ENCODE data around the gene GPBP1.
"Not testable (repeated sequence)": the region's sequence is repeated elsewhere in the genome, so short reads cannot be mapped to it uniquely, and the experiment has no call there.

Gene GPBP1

DNA sequence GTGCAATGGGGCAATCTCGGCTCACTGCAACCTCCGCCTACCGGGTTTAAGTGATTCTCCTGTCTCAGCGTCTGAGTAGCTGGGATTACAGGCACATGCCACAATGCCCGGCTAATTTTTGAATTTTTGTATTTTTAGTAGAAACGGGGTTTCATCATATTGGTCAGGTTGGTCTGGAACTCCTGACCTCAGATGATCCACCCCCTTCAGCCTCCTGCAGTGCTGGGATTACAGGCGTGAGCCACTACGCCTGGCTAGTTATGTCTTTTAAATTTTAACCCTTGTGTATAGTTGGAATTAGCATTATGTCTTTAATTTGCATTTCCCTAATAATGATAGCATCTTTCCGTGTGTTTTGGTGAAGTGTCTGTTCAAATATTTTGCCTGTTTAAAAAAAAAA lies 11.5 kb downstream of the GPBP1 start:
- peaks cover 88% of the 10 kb centered on the region for H4K20me1 ChIP-seq (ENCODE audit: insufficient read depth, low read length)
- peaks cover 63% of the 10 kb centered on the region for H3K4me1 ChIP-seq (ENCODE audit: insufficient read depth, low read length)

DNA sequence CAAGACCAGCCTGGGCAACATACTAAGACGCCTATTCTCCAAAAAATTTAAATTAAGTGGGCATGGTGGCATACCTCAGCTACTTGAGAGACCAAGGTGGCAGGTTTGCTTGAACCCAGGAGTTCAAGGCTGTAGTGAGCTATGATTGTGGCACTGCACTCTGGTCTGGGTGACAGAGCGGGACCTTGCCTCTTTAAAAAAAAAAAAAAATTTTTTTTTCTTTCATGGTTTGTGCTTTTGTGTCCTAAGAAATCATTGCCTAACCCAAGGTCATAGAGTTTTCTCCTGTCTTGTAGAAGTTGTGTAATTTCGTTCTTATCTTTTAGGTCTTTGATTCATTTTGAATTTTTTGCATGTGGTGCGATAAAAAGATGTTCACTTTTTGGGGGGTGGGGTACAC lies 12.3 kb downstream of the GPBP1 start:
- Histone ChIP-seq H3K4me1 (ENCODE audit: insufficient read depth, low read length) (peaks cover 55% of the 10 kb centered on the region), H4K20me1 (ENCODE audit: insufficient read depth, low read length) (peaks cover 86% of the 10 kb centered on the region), H3K27ac (ENCODE audit: low read length) (no peak overlapping the region), H3K4me2 (ENCODE audit: insufficient read depth, low read length) (peak overlapping the region; percentile 31; the same call in 1 of the 2 replicates), H3K9ac (ENCODE audit: low read depth, low read length) (no peak overlapping the region), H2AFZ (ENCODE audit: low read depth, low read length) (no peak overlapping the region), H3K4me3 (ENCODE audit: low read depth in 1 of 2, low read length in 2 of 2) (no peak overlapping the region), H3K9me3 (ENCODE audit: insufficient read depth, low read length, severe bottlenecking) (no peaks in the 10 kb centered on the region), H3K79me2 (ENCODE audit: insufficient read depth, low read length) (peaks cover 100% of the 10 kb centered on the region), H3K27me3 (ENCODE audit: insufficient read depth, low read length, poor library complexity) (no peaks in the 10 kb centered on the region), H3K36me3 (ENCODE audit: insufficient read depth, low read length) (peaks cover 22% of the 10 kb centered on the region)
- DNase-seq (no peak), ATAC-seq (ENCODE audit: insufficient read depth, low read depth) (no peak)
- TF ChIP-seq, protein P1, sequence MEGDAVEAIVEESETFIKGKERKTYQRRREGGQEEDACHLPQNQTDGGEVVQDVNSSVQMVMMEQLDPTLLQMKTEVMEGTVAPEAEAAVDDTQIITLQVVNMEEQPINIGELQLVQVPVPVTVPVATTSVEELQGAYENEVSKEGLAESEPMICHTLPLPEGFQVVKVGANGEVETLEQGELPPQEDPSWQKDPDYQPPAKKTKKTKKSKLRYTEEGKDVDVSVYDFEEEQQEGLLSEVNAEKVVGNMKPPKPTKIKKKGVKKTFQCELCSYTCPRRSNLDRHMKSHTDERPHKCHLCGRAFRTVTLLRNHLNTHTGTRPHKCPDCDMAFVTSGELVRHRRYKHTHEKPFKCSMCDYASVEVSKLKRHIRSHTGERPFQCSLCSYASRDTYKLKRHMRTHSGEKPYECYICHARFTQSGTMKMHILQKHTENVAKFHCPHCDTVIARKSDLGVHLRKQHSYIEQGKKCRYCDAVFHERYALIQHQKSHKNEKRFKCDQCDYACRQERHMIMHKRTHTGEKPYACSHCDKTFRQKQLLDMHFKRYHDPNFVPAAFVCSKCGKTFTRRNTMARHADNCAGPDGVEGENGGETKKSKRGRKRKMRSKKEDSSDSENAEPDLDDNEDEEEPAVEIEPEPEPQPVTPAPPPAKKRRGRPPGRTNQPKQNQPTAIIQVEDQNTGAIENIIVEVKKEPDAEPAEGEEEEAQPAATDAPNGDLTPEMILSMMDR (IDR thresholded peaks at IDR 0.05; ENCODE audit: borderline replicate concordance, extremely low read depth, low read length, poor library complexity, severe bottlenecking) = no peak
- no peak for TF ChIP-seq EZH2 (IDR thresholded peaks at IDR 0.05; ENCODE audit: borderline replicate concordance, low read depth, low read length, severe bottlenecking)

More for the DNA sequence above, 11.5 kb downstream of the GPBP1 start:
- no peaks in the 10 kb centered on the region for H3K9me3 ChIP-seq (ENCODE audit: insufficient read depth, low read length, severe bottlenecking)
- no peaks in the 10 kb centered on the region for H3K27me3 ChIP-seq (ENCODE audit: insufficient read depth, low read length, poor library complexity)
- H3K79me2 ChIP-seq (ENCODE audit: insufficient read depth, low read length) = peaks cover 100% of the 10 kb centered on the region
- H3K4me2 ChIP-seq (ENCODE audit: insufficient read depth, low read length) = no peak overlapping the region
- H2AFZ ChIP-seq (ENCODE audit: low read depth, low read length) = no peak overlapping the region
- H3K27ac ChIP-seq (ENCODE audit: low read length) = no peak overlapping the region
- DNase-seq (no peak), ATAC-seq (ENCODE audit: insufficient read depth, low read depth) (no peak)
- TF ChIP-seq, protein P1 (IDR thresholded peaks at IDR 0.05; ENCODE audit: borderline replicate concordance, extremely low read depth, low read length, poor library complexity, severe bottlenecking) = no peak
- no peak for TF ChIP-seq EZH2 (IDR thresholded peaks at IDR 0.05; ENCODE audit: borderline replicate concordance, low read depth, low read length, severe bottlenecking)
- H3K9ac ChIP-seq (ENCODE audit: low read depth, low read length) = no peak overlapping the region; the same call in 1 of the 2 replicates
- no peak overlapping the region for H3K4me3 ChIP-seq (ENCODE audit: low read depth in 1 of 2, low read length in 2 of 2)
- H3K36me3 ChIP-seq (ENCODE audit: insufficient read depth, low read length) = peaks cover 25% of the 10 kb centered on the region

DNA sequence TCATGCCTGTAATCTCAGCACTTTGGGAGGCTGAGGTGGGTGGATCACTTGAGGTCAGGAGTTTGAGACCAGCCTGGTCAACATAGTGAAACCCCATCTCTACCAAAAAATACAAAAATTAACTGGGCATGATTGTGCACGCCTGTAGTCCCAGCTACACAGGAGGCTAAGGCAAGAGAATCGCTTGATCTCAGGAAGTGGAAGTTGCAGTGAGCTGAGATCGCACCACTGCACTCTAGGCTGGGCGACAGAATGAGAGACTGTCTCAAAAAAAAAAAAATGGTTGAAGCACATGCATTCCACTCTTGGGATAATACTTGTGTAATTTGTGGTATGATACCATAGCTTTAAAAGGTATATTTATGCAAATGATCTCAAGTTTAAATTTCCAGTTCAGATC lies 14.1 kb downstream of the GPBP1 start:
- H3K4me2 ChIP-seq (ENCODE audit: insufficient read depth, low read length) = peak overlapping the region; percentile 8; the same call in 1 of the 2 replicates
- not testable (repeated sequence) for H3K4me3 ChIP-seq (ENCODE audit: low read depth in 1 of 2, low read length in 2 of 2); H3K9me3 ChIP-seq (ENCODE audit: insufficient read depth, low read length, severe bottlenecking); H2AFZ ChIP-seq (ENCODE audit: low read depth, low read length); H3K27ac ChIP-seq (ENCODE audit: low read length); H3K9ac ChIP-seq (ENCODE audit: low read depth, low read length); H3K27me3 ChIP-seq (ENCODE audit: insufficient read depth, low read length, poor library complexity)
- peaks cover 31% of the 10 kb centered on the region for H3K36me3 ChIP-seq (ENCODE audit: insufficient read depth, low read length)
- peaks cover 88% of the 10 kb centered on the region for H4K20me1 ChIP-seq (ENCODE audit: insufficient read depth, low read length)
- H3K79me2 ChIP-seq (ENCODE audit: insufficient read depth, low read length) = peaks cover 100% of the 10 kb centered on the region
- DNase-seq = peak; percentile 52
- peaks cover 49% of the 10 kb centered on the region for H3K4me1 ChIP-seq (ENCODE audit: insufficient read depth, low read length)
- peak; percentile 93 for ATAC-seq (ENCODE audit: insufficient read depth, low read depth)

DNA sequence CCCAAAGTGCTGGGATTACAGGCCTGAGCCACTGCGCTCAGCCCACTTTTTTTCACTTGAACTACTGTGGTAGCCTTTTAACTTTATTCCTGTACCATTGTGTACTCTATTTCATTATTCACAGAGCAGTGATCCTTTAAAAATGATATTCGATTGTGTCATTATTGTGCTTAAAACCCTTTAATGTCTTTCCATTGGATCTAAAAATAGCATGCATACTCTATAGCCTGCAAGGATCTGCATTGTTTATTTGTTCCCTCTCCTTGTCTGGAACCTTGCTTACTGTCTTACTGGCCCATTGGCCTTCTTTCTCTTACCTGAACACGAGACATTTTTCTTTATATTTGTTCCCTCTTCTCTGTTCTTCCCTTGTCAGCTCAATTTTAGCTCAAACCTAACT lies 15.7 kb downstream of the GPBP1 start:
- no peak overlapping the region for H3K4me3 ChIP-seq (ENCODE audit: low read depth in 1 of 2, low read length in 2 of 2)
- no peak for ATAC-seq (ENCODE audit: insufficient read depth, low read depth)
- H3K4me2 ChIP-seq (ENCODE audit: insufficient read depth, low read length) = no peak overlapping the region
- no peak for TF ChIP-seq EZH2 (IDR thresholded peaks at IDR 0.05; ENCODE audit: borderline replicate concordance, low read depth, low read length, severe bottlenecking)
- TF ChIP-seq, protein P1 (IDR thresholded peaks at IDR 0.05; ENCODE audit: borderline replicate concordance, extremely low read depth, low read length, poor library complexity, severe bottlenecking) = no peak
- H3K9ac ChIP-seq (ENCODE audit: low read depth, low read length) = no peak overlapping the region
- H3K27me3 ChIP-seq (ENCODE audit: insufficient read depth, low read length, poor library complexity) = no peaks in the 10 kb centered on the region
- no peaks in the 10 kb centered on the region for H3K9me3 ChIP-seq (ENCODE audit: insufficient read depth, low read length, severe bottlenecking)
- H3K27ac ChIP-seq (ENCODE audit: low read length) = no peak overlapping the region
- peaks cover 41% of the 10 kb centered on the region for H3K4me1 ChIP-seq (ENCODE audit: insufficient read depth, low read length)
- peaks cover 87% of the 10 kb centered on the region for H4K20me1 ChIP-seq (ENCODE audit: insufficient read depth, low read length)
- H3K79me2 ChIP-seq (ENCODE audit: insufficient read depth, low read length) = peaks cover 100% of the 10 kb centered on the region
- peaks cover 23% of the 10 kb centered on the region for H3K36me3 ChIP-seq (ENCODE audit: insufficient read depth, low read length)
- DNase-seq = no peak
- no peak overlapping the region for H2AFZ ChIP-seq (ENCODE audit: low read depth, low read length)

Data from DND-41 (cell line).